Neural cell (in vitro differentiated cells): Measurements from ENCODE around the gene AFF3. TPM values are rescaled to one million over a fixed set of nuclear protein-coding genes. Genes with fewer than 3 reads are reported as not detected.

Source experiments
- H2AFZ ChIP-seq: fragments of 200-600, 300-800 bp; sonication (generic), shearing (Covaris generic); 2 replicates; pipeline ENCODE4 v1.6.0; 2014; ENCODE audit warnings: low read depth, mild to moderate bottlenecking, antibody characterized with exemption, low read length, moderate library complexity
- H3F3A ChIP-seq: fragments of 200-600 bp; shearing (Covaris generic); 2 replicates; pipeline ENCODE4 v1.6.1; 2016; ENCODE audit warnings: mild to moderate bottlenecking, moderate library complexity, mixed read lengths, antibody characterized with exemption, low read length; ENCODE audit not compliant: insufficient read depth, poor library complexity, severe bottlenecking
- H3K27ac ChIP-seq: fragments of 200-600, 300-800 bp; sonication (generic), shearing (Covaris generic); 2 replicates; pipeline ENCODE4 v1.5.1; 2014; ENCODE audit warnings: mild to moderate bottlenecking, low read length, moderate library complexity
- H3K27me3 ChIP-seq: fragments of 300-800, 200-600 bp; sonication (generic), shearing (Covaris generic); 2 replicates; pipeline ENCODE4 v1.6.0; 2014; ENCODE audit warnings: mild to moderate bottlenecking, low read depth, low read length, moderate library complexity; ENCODE audit not compliant: insufficient read depth
- H3K36me3 ChIP-seq: fragments of 300-800, 200-600 bp; sonication (generic), shearing (Covaris generic); 2 replicates; pipeline ENCODE4 v1.5.1; 2014; ENCODE audit warnings: mild to moderate bottlenecking, antibody characterized with exemption, low read length, moderate library complexity; ENCODE audit not compliant: insufficient read depth
- H3K4me2 ChIP-seq: fragments of 300-800, 200-600 bp; sonication (generic), shearing (Covaris generic); 2 replicates; pipeline ENCODE4 v1.6.0; 2014; ENCODE audit warnings: mild to moderate bottlenecking, low read length
- H3K4me3 ChIP-seq: fragments of 300-800, 200-600 bp; sonication (generic), shearing (Covaris generic); 2 replicates; pipeline ENCODE4 v1.5.1; 2014; ENCODE audit warnings: mild to moderate bottlenecking, low read length, moderate library complexity
- H3K79me2 ChIP-seq: fragments of 200-600 bp; shearing (Covaris generic); replicated peaks from 2 replicates; pipeline ENCODE4 v1.6.0; 2014; ENCODE audit warnings: mild to moderate bottlenecking, low read length, moderate library complexity; ENCODE audit not compliant: insufficient read depth
- H3K9ac ChIP-seq: fragments of 300-800, 200-600 bp; sonication (generic), shearing (Covaris generic); 2 replicates; pipeline ENCODE4 v1.6.1; 2016; ENCODE audit warnings: mild to moderate bottlenecking, low read length, mixed read lengths
- H3K9me2 ChIP-seq: fragments of 200-600 bp; shearing (Covaris generic); 2 replicates; pipeline ENCODE4 v1.6.1; 2016; ENCODE audit warnings: mild to moderate bottlenecking, low read length, mixed read lengths; ENCODE audit not compliant: insufficient read depth
- H3K9me3 ChIP-seq: fragments of 200-600, 300-800 bp; sonication (generic), shearing (Covaris generic); 2 replicates; pipeline ENCODE4 v1.6.1; 2016; ENCODE audit warnings: mild to moderate bottlenecking, mixed run types, low read length, moderate library complexity, mixed read lengths
- H4K20me1 ChIP-seq: fragments of 200-600 bp; shearing (Covaris generic); 2 replicates; pipeline ENCODE4 v1.6.1; 2016; ENCODE audit warnings: mild to moderate bottlenecking, mixed run types; ENCODE audit not compliant: insufficient read depth
- CTCF ChIP-seq: fragments of 450-650 bp; IDR thresholded peaks from 2 replicates; pipeline ENCODE4 v1.5.1; 2014; ENCODE audit warnings: antibody characterized with exemption, mild to moderate bottlenecking, moderate library complexity; ENCODE audit not compliant: poor library complexity, severe bottlenecking
- EZH2 ChIP-seq: fragments of 200-600, 300-800 bp; shearing (Covaris generic), sonication (generic); IDR thresholded peaks from 2 replicates; pipeline ENCODE4 v1.6.1; 2014; ENCODE audit warnings: antibody characterized with exemption, low read length, borderline replicate concordance, mild to moderate bottlenecking; ENCODE audit not compliant: insufficient read depth, poor library complexity, severe bottlenecking
- MXI1 ChIP-seq: fragments of 450-650 bp; conservative IDR thresholded peaks from 2 replicates; pipeline ENCODE4 v1.6.1; 2014; ENCODE audit warnings: antibody characterized with exemption, mild to moderate bottlenecking; ENCODE audit not compliant: poor library complexity, severe bottlenecking
- POLR2AphosphoS5 ChIP-seq: IDR thresholded peaks from 2 replicates; pipeline ENCODE4 v1.6.1; 2012
- RAD21 ChIP-seq: fragments of 450-650 bp; conservative IDR thresholded peaks from 2 replicates; pipeline ENCODE4 v1.6.1; 2014; ENCODE audit warnings: antibody characterized with exemption, mild to moderate bottlenecking, moderate library complexity
- SMC3 ChIP-seq: fragments of 450-650 bp; conservative IDR thresholded peaks from 2 replicates; pipeline ENCODE4 v1.6.1; 2014; ENCODE audit warnings: antibody characterized with exemption, mild to moderate bottlenecking, moderate library complexity; ENCODE audit not compliant: poor library complexity
- TAF1 ChIP-seq: IDR thresholded peaks from 2 replicates; pipeline ENCODE4 v1.6.1; 2012; ENCODE audit warnings: low read depth
- polyA plus RNA-seq: library from polyadenylated mRNA; depleted of rRNA; stranded (reverse); fragments of >200 nt; gene quantifications from 2 replicates; pipeline ENCODE4 v1.2.3, GENCODE V29; 2014
- TF ChIP-seq, protein P1 (sequence below): IDR thresholded peaks from 2 replicates; pipeline ENCODE4 v1.6.1; 2012; ENCODE audit warnings: borderline replicate concordance

Gene AFF3
- polyA plus RNA-seq, 1 donor from 2014 or later, result 5.1 TPM

GRCh38 chr2:99634234-99634633 is 508.2 kb downstream of the AFF3 start:
- Histone ChIP-seq H3K9me2 (no peaks in the 10 kb centered on the region), H3K79me2 (no peaks in the 10 kb centered on the region), H3K9me3 (no peaks in the 10 kb centered on the region), H4K20me1 (no peaks in the 10 kb centered on the region), H3K27ac (no peak overlapping the region), H3K36me3 (no peaks in the 10 kb centered on the region), H3F3A (no peaks in the 10 kb centered on the region), H3K9ac (no peak overlapping the region), H3K4me2 (no peak overlapping the region), H3K27me3 (no peaks in the 10 kb centered on the region), H2AFZ (no peak overlapping the region), H3K4me3 (no peak overlapping the region)
- TF ChIP-seq CTCF, result no peak
- TF ChIP-seq POLR2AphosphoS5, result no peak
- TF ChIP-seq MXI1, result no peak
- TF ChIP-seq EZH2, result no peak

- Histone ChIP-seq H3K9ac (no peak overlapping the region), H3K4me3 (no peak overlapping the region), H3K27ac (no peak overlapping the region), H3F3A (no peaks in the 10 kb centered on the region), H3K9me3 (no peaks in the 10 kb centered on the region), H3K79me2 (no peaks in the 10 kb centered on the region), H3K9me2 (no peaks in the 10 kb centered on the region), H3K4me2 (no peak overlapping the region), H2AFZ (no peak overlapping the region), H4K20me1 (no peaks in the 10 kb centered on the region), H3K27me3 (no peaks in the 10 kb centered on the region), H3K36me3 (no peaks in the 10 kb centered on the region)
- no peak for TF ChIP-seq TAF1
- TF ChIP-seq SMC3, result no peak
- no peak for TF ChIP-seq EZH2
Measured at GRCh38 chr2:99631700-99632099, 510.7 kb downstream of the AFF3 start.

DNA sequence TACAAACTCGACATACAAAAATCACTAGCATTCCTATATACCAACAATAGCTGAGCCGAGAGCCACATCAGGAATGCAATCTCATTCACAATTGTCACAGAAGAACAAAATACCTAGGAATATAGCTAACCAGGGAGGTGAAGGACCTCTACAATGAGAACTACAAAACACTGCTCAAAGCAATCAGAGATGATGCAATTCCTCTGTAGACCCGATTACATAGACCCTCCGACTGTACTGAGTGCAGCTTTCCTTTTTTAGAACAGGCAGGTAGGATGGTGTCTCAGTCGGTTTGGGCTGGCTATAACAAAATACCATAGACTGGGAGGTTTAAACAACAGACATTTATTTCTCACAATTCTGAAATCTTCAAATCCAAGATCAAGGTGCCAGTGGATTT is 513.1 kb downstream of the AFF3 start:
- Histone ChIP-seq H3K27me3 (no peaks in the 10 kb centered on the region), H3K27ac (no peak overlapping the region), H3K9me2 (no peaks in the 10 kb centered on the region), H3K4me3 (no peak overlapping the region), H3K4me2 (no peak overlapping the region), H3F3A (no peaks in the 10 kb centered on the region), H4K20me1 (no peaks in the 10 kb centered on the region), H3K9me3 (no peaks in the 10 kb centered on the region), H3K36me3 (no peaks in the 10 kb centered on the region), H2AFZ (no peak overlapping the region), H3K79me2 (no peaks in the 10 kb centered on the region), H3K9ac (no peak overlapping the region)
- TF ChIP-seq CTCF, result no peak
- no peak for TF ChIP-seq TAF1
- no peak for TF ChIP-seq EZH2
- TF ChIP-seq SMC3, result no peak
- no peak for TF ChIP-seq RAD21
- TF ChIP-seq POLR2AphosphoS5, result no peak
- TF ChIP-seq, protein P1, sequence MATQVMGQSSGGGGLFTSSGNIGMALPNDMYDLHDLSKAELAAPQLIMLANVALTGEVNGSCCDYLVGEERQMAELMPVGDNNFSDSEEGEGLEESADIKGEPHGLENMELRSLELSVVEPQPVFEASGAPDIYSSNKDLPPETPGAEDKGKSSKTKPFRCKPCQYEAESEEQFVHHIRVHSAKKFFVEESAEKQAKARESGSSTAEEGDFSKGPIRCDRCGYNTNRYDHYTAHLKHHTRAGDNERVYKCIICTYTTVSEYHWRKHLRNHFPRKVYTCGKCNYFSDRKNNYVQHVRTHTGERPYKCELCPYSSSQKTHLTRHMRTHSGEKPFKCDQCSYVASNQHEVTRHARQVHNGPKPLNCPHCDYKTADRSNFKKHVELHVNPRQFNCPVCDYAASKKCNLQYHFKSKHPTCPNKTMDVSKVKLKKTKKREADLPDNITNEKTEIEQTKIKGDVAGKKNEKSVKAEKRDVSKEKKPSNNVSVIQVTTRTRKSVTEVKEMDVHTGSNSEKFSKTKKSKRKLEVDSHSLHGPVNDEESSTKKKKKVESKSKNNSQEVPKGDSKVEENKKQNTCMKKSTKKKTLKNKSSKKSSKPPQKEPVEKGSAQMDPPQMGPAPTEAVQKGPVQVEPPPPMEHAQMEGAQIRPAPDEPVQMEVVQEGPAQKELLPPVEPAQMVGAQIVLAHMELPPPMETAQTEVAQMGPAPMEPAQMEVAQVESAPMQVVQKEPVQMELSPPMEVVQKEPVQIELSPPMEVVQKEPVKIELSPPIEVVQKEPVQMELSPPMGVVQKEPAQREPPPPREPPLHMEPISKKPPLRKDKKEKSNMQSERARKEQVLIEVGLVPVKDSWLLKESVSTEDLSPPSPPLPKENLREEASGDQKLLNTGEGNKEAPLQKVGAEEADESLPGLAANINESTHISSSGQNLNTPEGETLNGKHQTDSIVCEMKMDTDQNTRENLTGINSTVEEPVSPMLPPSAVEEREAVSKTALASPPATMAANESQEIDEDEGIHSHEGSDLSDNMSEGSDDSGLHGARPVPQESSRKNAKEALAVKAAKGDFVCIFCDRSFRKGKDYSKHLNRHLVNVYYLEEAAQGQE, result no peak
